GM21723 (cell line): ENCODE results near the gene DMC1.
"Not testable (repeated sequence)": the region's sequence is repeated elsewhere in the genome, so short reads cannot be mapped to it uniquely, and the experiment has no call there.

Experiments
- ATAC-seq: cut with Tn5 transposase; IDR thresholded peaks from one replicate; pipeline ENCODE4 v1.9.1; 2021; ENCODE audit warnings: mild to moderate bottlenecking, moderate library complexity; ENCODE audit not compliant: unreplicated experiment

DMC1 gene

DNA sequence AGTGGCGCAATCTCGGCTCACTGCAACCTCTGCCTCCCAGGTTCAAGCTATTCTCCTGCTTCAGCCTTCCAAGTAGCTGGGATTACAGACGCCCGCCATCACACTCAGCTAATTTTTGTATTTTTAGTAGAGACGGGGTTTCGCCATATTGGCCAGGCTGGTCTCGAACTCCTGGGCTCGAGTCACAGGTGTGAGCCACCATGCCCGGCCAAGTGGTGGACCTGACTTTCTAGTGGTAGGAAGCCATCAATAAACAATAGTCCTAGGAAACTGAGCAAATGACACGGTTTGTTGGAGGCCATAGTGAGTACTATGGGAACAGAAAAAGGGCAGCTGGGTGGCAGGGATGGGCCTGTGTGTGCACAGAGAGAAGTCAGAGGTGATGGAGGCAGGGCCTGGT, 99.8 kb downstream of the DMC1 start:
- not testable (repeated sequence) for ATAC-seq

- ATAC-seq, result no peak
Observed at GRCh38 chr22:38469306-38469781, 100.6 kb downstream of the DMC1 start.
